ENCODE results near the gene MARVELD1. TPM values are rescaled to one million over a fixed set of nuclear protein-coding genes. Genes with fewer than 3 reads are reported as not detected.

MARVELD1 gene
- total RNA-seq, 1 donor from 2014 or later, result 4.7 TPM

DNA sequence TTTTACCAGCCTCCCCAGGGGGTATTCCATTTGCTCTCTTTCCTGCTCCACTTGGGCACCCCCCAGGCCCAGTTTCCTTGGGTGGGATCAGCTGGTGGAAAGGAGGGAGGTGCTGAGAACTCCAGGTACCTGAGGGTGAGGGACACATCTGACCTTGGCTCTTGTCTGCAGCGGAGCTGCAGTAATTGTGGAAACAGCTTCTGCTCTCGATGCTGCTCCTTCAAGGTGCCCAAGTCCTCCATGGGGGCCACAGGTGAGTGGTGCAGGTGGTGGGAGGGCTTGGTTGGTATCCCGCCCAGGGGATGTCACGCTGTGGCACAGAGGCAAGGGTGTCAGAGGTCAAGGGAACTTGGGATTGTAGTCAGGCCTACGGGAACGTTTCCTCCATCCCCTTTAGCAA lies 43.9 kb downstream of the MARVELD1 start:
- FAIRE-seq, result no peak
- TF ChIP-seq, protein P1, sequence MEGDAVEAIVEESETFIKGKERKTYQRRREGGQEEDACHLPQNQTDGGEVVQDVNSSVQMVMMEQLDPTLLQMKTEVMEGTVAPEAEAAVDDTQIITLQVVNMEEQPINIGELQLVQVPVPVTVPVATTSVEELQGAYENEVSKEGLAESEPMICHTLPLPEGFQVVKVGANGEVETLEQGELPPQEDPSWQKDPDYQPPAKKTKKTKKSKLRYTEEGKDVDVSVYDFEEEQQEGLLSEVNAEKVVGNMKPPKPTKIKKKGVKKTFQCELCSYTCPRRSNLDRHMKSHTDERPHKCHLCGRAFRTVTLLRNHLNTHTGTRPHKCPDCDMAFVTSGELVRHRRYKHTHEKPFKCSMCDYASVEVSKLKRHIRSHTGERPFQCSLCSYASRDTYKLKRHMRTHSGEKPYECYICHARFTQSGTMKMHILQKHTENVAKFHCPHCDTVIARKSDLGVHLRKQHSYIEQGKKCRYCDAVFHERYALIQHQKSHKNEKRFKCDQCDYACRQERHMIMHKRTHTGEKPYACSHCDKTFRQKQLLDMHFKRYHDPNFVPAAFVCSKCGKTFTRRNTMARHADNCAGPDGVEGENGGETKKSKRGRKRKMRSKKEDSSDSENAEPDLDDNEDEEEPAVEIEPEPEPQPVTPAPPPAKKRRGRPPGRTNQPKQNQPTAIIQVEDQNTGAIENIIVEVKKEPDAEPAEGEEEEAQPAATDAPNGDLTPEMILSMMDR (IDR thresholded peaks at IDR 0.05; ENCODE audit: insufficient read depth, low read length, severe bottlenecking), result no peak
- no peaks in the 10 kb centered on the region for H3K27me3 ChIP-seq (ENCODE audit: control insufficient read depth, insufficient read depth, low read length)
- DNase-seq (ENCODE audit: low read depth), result no peak
- no peak overlapping the region for H3K4me3 ChIP-seq (ENCODE audit: low read depth, low read length)
- peaks cover 34% of the 10 kb centered on the region for H3K36me3 ChIP-seq (ENCODE audit: control insufficient read depth, insufficient read depth, low read length)

DNA sequence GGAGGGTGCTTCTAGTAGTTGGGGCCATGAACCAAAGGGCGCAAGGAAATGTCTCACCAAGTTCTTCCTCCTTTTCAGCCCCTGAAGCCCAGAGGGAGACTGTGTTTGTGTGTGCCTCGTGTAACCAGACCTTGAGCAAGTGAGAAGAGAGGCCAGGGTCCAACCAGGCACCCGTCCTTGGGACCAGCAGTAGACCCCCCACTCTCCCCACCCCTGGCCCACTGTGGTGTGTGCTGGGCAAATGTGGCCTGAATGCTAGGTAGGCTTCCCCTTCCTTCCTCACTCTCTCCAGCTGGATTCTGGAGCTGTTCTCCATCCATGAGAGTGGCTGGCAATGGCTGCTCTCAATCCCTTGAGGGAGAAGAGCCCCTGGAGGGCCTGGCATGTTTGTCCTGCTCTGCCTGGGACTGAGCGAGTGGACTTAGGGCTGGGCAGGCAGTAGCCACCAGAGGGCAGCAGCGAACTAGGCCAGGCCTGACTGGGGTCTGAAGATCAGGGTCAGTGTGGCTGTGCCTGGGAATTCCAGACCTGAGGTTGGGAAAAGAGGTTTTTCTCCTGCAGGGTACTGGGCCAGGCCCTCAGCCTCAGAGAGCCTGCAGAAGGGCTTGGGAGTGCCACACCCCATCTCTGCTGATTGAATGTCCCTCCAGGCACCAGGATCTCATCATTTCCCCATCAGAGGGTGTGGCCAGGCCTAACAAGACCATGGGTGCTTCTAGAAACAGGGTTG lies 45.8 kb downstream of the MARVELD1 start:
- no peak for FAIRE-seq
- peak; percentile 40 for DNase-seq (ENCODE audit: low read depth)
- Histone ChIP-seq H3K27me3 (ENCODE audit: control insufficient read depth, insufficient read depth, low read length) (no peaks in the 10 kb centered on the region), H3K4me3 (ENCODE audit: low read depth, low read length) (no peak overlapping the region), H3K36me3 (ENCODE audit: control insufficient read depth, insufficient read depth, low read length) (peaks cover 22% of the 10 kb centered on the region)
- TF ChIP-seq, protein P1 (IDR thresholded peaks at IDR 0.05; ENCODE audit: insufficient read depth, low read length, severe bottlenecking), result peak; percentile 94

DNA sequence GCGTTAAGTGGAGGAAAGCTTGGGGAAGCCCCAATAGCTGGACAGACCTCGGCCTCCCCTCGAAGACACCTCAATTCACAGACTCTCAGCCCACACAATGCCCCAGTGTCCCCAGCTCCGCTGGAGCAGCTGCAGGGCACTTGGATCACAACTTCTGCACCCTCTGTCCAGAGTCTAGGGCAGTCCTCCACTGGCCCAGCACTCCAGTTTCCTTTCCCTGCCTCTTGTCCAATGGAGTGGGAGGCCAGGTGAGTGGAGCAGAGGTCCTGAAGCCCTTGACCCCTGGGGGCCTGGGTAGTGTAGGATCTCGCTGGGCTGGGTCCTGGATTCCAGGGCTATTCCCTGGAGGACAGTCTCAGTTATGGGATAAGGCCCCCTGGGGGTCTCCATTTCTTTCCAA lies 46.4 kb downstream of the MARVELD1 start:
- Histone ChIP-seq H3K27me3 (ENCODE audit: control insufficient read depth, insufficient read depth, low read length) (no peaks in the 10 kb centered on the region), H3K36me3 (ENCODE audit: control insufficient read depth, insufficient read depth, low read length) (peaks cover 21% of the 10 kb centered on the region), H3K4me3 (ENCODE audit: low read depth, low read length) (no peak overlapping the region)
- TF ChIP-seq, protein P1 (IDR thresholded peaks at IDR 0.05; ENCODE audit: insufficient read depth, low read length, severe bottlenecking), result no peak
- FAIRE-seq (no peak), DNase-seq (ENCODE audit: low read depth) (no peak)

DNA sequence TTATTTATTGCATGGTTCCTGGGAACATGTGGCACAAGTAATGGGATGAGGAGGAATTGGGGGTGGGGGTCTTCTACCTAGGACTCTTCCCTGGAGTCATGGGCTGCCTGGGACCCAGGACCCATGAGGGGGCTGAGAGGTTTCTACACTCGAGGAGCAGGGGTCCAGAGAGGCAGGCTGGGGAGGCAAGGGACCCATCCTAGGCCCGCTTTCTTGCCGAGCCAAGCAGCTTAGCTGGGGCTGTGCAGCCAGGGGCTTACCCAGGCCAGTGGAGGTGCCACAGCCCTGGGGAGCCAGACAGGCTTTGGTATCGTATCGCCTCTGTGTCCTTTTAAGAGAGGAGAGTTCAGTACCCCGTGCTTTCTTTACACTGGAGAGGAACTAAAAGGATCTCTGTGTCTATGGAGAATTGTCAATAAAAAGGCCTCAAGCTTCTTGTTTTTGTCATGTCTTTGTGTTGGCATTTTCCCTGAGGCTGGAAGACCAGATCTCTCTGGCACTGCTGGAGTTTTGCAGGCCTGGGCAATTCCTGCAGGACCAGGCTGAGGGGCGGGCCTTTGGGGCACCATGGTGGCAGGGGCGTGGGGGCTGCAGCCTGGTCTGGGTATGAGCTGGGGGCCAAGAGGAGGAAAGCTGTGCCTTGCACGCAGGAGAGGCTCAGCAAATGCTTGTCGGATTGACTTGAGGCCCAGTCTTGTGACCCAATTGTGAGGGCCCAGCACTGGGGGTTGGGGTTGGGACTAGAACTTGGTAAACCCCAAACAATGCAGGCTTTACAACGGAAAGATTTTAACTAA lies 47.1 kb downstream of the MARVELD1 start:
- Histone ChIP-seq H3K27me3 (ENCODE audit: control insufficient read depth, insufficient read depth, low read length) (no peaks in the 10 kb centered on the region), H3K4me3 (ENCODE audit: low read depth, low read length) (no peak overlapping the region), H3K36me3 (ENCODE audit: control insufficient read depth, insufficient read depth, low read length) (peaks cover 18% of the 10 kb centered on the region)
- TF ChIP-seq, protein P1 (IDR thresholded peaks at IDR 0.05; ENCODE audit: insufficient read depth, low read length, severe bottlenecking), result no peak
- FAIRE-seq (no peak), DNase-seq (ENCODE audit: low read depth) (no peak)

DNA sequence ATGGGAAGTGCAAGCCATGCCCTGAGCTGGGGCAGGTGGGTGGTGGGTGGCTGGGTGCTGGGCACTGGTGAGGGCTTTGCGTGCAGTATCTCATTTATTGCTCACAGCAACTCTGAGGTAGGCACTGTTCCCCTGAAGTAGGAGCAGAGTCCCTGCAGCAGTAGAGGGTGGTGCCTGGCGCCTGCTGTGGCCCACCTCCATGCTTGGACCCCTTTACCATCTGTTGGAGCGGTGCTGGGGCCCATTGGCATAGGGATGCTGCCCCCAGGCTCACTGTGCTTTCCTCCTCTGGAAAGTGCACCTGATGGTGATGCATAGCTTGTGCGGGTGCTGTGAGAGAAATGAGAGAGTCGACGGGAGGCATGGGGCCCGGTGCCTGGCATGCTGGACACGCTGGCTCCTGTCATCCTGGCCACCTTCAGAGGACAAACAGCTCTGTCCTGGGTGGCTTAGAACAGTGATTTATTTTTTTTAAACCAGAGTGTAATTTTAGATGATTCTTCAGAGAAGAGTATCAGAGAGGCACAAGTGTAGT lies 47.9 kb downstream of the MARVELD1 start:
- Histone ChIP-seq H3K36me3 (ENCODE audit: control insufficient read depth, insufficient read depth, low read length) (peaks cover 15% of the 10 kb centered on the region), H3K4me3 (ENCODE audit: low read depth, low read length) (no peak overlapping the region), H3K27me3 (ENCODE audit: control insufficient read depth, insufficient read depth, low read length) (no peaks in the 10 kb centered on the region)
- no peak for DNase-seq (ENCODE audit: low read depth)
- no peak for FAIRE-seq
- TF ChIP-seq, protein P1 (IDR thresholded peaks at IDR 0.05; ENCODE audit: insufficient read depth, low read length, severe bottlenecking), result no peak

Data from bronchial epithelial cell (primary cell).